ENCODE measurements around the gene ZNF423.

The ZNF423 gene

DNA sequence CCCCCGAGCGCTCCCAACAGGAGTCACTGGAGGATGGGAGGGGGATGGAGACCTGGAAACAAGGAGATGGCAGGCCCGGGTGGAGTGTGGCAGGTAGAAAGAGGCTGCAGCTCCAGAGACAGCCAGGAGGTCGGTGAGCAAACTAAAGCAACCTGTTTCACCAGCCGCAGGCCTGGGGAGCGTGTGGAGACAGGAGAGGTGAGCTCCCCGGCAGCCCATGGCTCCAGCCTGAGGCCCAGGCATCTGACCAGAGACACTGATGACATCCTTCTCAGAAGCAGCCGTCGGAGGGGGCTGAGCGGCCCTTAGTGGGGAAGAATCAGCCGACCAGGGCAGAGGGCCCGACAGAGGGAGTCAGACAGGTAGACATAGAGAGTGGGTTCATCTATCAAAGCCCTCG lies 165.1 kb downstream of the ZNF423 start:
- TF ChIP-seq, protein P1, sequence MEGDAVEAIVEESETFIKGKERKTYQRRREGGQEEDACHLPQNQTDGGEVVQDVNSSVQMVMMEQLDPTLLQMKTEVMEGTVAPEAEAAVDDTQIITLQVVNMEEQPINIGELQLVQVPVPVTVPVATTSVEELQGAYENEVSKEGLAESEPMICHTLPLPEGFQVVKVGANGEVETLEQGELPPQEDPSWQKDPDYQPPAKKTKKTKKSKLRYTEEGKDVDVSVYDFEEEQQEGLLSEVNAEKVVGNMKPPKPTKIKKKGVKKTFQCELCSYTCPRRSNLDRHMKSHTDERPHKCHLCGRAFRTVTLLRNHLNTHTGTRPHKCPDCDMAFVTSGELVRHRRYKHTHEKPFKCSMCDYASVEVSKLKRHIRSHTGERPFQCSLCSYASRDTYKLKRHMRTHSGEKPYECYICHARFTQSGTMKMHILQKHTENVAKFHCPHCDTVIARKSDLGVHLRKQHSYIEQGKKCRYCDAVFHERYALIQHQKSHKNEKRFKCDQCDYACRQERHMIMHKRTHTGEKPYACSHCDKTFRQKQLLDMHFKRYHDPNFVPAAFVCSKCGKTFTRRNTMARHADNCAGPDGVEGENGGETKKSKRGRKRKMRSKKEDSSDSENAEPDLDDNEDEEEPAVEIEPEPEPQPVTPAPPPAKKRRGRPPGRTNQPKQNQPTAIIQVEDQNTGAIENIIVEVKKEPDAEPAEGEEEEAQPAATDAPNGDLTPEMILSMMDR (IDR thresholded peaks at IDR 0.05; ENCODE audit: borderline replicate concordance, extremely low read depth, low read length, poor library complexity, severe bottlenecking), result no peak
- no peak for TF ChIP-seq EZH2 (IDR thresholded peaks at IDR 0.05; ENCODE audit: borderline replicate concordance, low read depth, low read length, severe bottlenecking)
- ATAC-seq (ENCODE audit: insufficient read depth, low read depth) (no peak), DNase-seq (no peak)
- H3K27ac ChIP-seq (ENCODE audit: low read length), result no peak overlapping the region
- peaks cover 11% of the 10 kb centered on the region for H3K27me3 ChIP-seq (ENCODE audit: insufficient read depth, low read length, poor library complexity)
- H3K9me3 ChIP-seq (ENCODE audit: insufficient read depth, low read length, severe bottlenecking), result no peaks in the 10 kb centered on the region
- no peaks in the 10 kb centered on the region for H3K36me3 ChIP-seq (ENCODE audit: insufficient read depth, low read length)
- H3K79me2 ChIP-seq (ENCODE audit: insufficient read depth, low read length), result no peaks in the 10 kb centered on the region
- no peak overlapping the region for H3K4me2 ChIP-seq (ENCODE audit: insufficient read depth, low read length)
- no peak overlapping the region for H3K9ac ChIP-seq (ENCODE audit: low read depth, low read length)
- H4K20me1 ChIP-seq (ENCODE audit: insufficient read depth, low read length), result no peaks in the 10 kb centered on the region
- H3K4me1 ChIP-seq (ENCODE audit: insufficient read depth, low read length), result no peaks in the 10 kb centered on the region
- H2AFZ ChIP-seq (ENCODE audit: low read depth, low read length), result no peak overlapping the region
- H3K4me3 ChIP-seq (ENCODE audit: low read depth in 1 of 2, low read length in 2 of 2), result no peak overlapping the region

GRCh38 chr16:49688036-49688697 lies 167.7 kb downstream of the ZNF423 start:
- no peak overlapping the region for H3K4me2 ChIP-seq (ENCODE audit: insufficient read depth, low read length)
- no peak overlapping the region for H3K4me3 ChIP-seq (ENCODE audit: low read depth in 1 of 2, low read length in 2 of 2)
- TF ChIP-seq EZH2 (IDR thresholded peaks at IDR 0.05; ENCODE audit: borderline replicate concordance, low read depth, low read length, severe bottlenecking), result no peak
- TF ChIP-seq, protein P1 (IDR thresholded peaks at IDR 0.05; ENCODE audit: borderline replicate concordance, extremely low read depth, low read length, poor library complexity, severe bottlenecking), result no peak
- no peak overlapping the region for H3K27ac ChIP-seq (ENCODE audit: low read length)
- H3K9ac ChIP-seq (ENCODE audit: low read depth, low read length), result no peak overlapping the region
- no peaks in the 10 kb centered on the region for H3K4me1 ChIP-seq (ENCODE audit: insufficient read depth, low read length)
- ATAC-seq (ENCODE audit: insufficient read depth, low read depth) (no peak), DNase-seq (no peak)
- no peak overlapping the region for H2AFZ ChIP-seq (ENCODE audit: low read depth, low read length)
- H4K20me1 ChIP-seq (ENCODE audit: insufficient read depth, low read length), result no peaks in the 10 kb centered on the region
- H3K36me3 ChIP-seq (ENCODE audit: insufficient read depth, low read length), result no peaks in the 10 kb centered on the region
- H3K79me2 ChIP-seq (ENCODE audit: insufficient read depth, low read length), result no peaks in the 10 kb centered on the region
- peaks cover 11% of the 10 kb centered on the region for H3K27me3 ChIP-seq (ENCODE audit: insufficient read depth, low read length, poor library complexity)
- no peaks in the 10 kb centered on the region for H3K9me3 ChIP-seq (ENCODE audit: insufficient read depth, low read length, severe bottlenecking)

DNA sequence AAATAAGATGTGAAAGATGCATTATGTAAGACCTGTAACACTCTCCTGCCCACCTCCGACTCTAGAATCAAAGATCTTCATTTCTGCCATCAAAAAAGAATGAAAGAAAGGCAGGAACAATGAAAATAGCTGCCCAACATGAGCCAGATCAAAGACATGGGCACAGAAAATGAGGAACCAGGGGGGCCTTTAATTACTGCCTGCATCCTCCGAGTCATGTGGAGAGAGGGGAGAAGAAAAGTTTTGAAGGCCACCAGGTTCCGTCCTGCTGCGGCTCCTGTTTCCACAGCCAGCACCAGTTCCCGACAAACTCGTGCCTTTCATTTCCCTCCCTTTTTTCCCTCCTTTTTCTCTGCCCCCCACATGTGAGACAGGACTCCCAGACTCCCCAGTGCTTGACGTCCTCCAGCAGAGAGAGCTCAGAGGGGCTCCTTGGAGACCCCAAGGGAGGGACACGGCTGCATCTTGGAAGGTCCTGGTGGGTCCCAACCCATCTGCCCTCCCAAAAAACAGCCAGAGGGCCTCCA lies 168.4 kb downstream of the ZNF423 start:
- Histone ChIP-seq H3K79me2 (ENCODE audit: insufficient read depth, low read length) (no peaks in the 10 kb centered on the region), H2AFZ (ENCODE audit: low read depth, low read length) (no peak overlapping the region), H3K9ac (ENCODE audit: low read depth, low read length) (no peak overlapping the region), H3K4me1 (ENCODE audit: insufficient read depth, low read length) (no peaks in the 10 kb centered on the region), H3K27me3 (ENCODE audit: insufficient read depth, low read length, poor library complexity) (peaks cover 11% of the 10 kb centered on the region), H4K20me1 (ENCODE audit: insufficient read depth, low read length) (no peaks in the 10 kb centered on the region), H3K4me2 (ENCODE audit: insufficient read depth, low read length) (no peak overlapping the region), H3K27ac (ENCODE audit: low read length) (no peak overlapping the region), H3K9me3 (ENCODE audit: insufficient read depth, low read length, severe bottlenecking) (no peaks in the 10 kb centered on the region), H3K4me3 (ENCODE audit: low read depth in 1 of 2, low read length in 2 of 2) (no peak overlapping the region), H3K36me3 (ENCODE audit: insufficient read depth, low read length) (no peaks in the 10 kb centered on the region)
- no peak for DNase-seq
- TF ChIP-seq, protein P1 (IDR thresholded peaks at IDR 0.05; ENCODE audit: borderline replicate concordance, extremely low read depth, low read length, poor library complexity, severe bottlenecking), result no peak
- TF ChIP-seq EZH2 (IDR thresholded peaks at IDR 0.05; ENCODE audit: borderline replicate concordance, low read depth, low read length, severe bottlenecking), result no peak
- no peak for ATAC-seq (ENCODE audit: insufficient read depth, low read depth)
